Activated CD8-positive, alpha-beta memory T cell treated with anti-CD3 and anti-CD28 coated beads, Interleukin-2, amount 50 U/mL, for 1 hour (primary cell): ENCODE results near the gene KRTAP10-12.

Experiments
- DNase-seq: peaks from one replicate; pipeline ENCODE4 v3.0.0-alpha.2; 2020; ENCODE audit errors: extremely low read depth

KRTAP10-12 gene

GRCh38 chr21:44734026-44734745 is 37.2 kb downstream of the KRTAP10-12 start:
- no peak for DNase-seq

- no peak for DNase-seq
Observed at GRCh38 chr21:44734841-44735240, 37.9 kb downstream of the KRTAP10-12 start.

GRCh38 chr21:44735821-44736220 is 38.8 kb downstream of the KRTAP10-12 start:
- DNase-seq = no peak

GRCh38 chr21:44736291-44737004 is 39.5 kb downstream of the KRTAP10-12 start:
- no peak for DNase-seq

- no peak for DNase-seq
Observed at GRCh38 chr21:44737706-44738354, 40.9 kb downstream of the KRTAP10-12 start.

GRCh38 chr21:44738621-44739020 is 41.6 kb downstream of the KRTAP10-12 start:
- DNase-seq = no peak

- DNase-seq = no peak
Observed at GRCh38 chr21:44739316-44739715, 42.3 kb downstream of the KRTAP10-12 start.

GRCh38 chr21:44740742-44741141 is 43.8 kb downstream of the KRTAP10-12 start:
- DNase-seq = no peak

- DNase-seq = no peak
Observed at GRCh38 chr21:44741921-44742320, 44.9 kb downstream of the KRTAP10-12 start.

- no peak for DNase-seq
Observed at GRCh38 chr21:44742418-44743153, 45.6 kb downstream of the KRTAP10-12 start.
